Muscle layer of duodenum (tissue), 2 donors: ENCODE results near the gene GMDS.

Experiments used
- H3K27ac ChIP-seq: one replicate; pipeline ENCODE4 v1.7.0; 2013; ENCODE audit warnings: mild to moderate bottlenecking, low read length
- H3K27me3 ChIP-seq: one replicate; pipeline ENCODE4 v1.7.0; 2013; ENCODE audit warnings: low read depth, mild to moderate bottlenecking, control low read depth, low read length
- H3K36me3 ChIP-seq, 2 donors: one replicate each; pipeline ENCODE4 v1.7.0; 2013; ENCODE audit warnings: low read length in 2 of 2, control low read depth in 1 of 2, mild to moderate bottlenecking in 1 of 2; ENCODE audit not compliant: insufficient read depth in 2 of 2, control insufficient read depth in 1 of 2
- H3K4me1 ChIP-seq, 2 donors: one replicate each; pipeline ENCODE4 v1.7.0; 2013; ENCODE audit warnings: low read length in 2 of 2, mild to moderate bottlenecking in 2 of 2, control low read depth in 1 of 2, moderate library complexity in 1 of 2; ENCODE audit not compliant: insufficient read depth in 2 of 2, control insufficient read depth in 1 of 2
- H3K4me3 ChIP-seq, 2 donors: one replicate each; pipeline ENCODE4 v1.7.0; 2013; ENCODE audit warnings: low read length in 2 of 2, low read depth in 1 of 2, mild to moderate bottlenecking in 1 of 2
- H3K9me3 ChIP-seq, 2 donors: one replicate each; pipeline ENCODE4 v1.7.0; 2013; ENCODE audit warnings: low read length in 2 of 2, control low read depth in 1 of 2, mild to moderate bottlenecking in 1 of 2; ENCODE audit not compliant: control insufficient read depth in 1 of 2
- donor health status: healthy.

Gene GMDS

GRCh38 chr6:2168480-2168879 is 76.9 kb downstream of the GMDS start:
- H3K9me3 ChIP-seq, result no peaks in the 10 kb centered on the region
- no peaks in the 10 kb centered on the region for H3K27me3 ChIP-seq
- H3K4me1 ChIP-seq, result no peaks in the 10 kb centered on the region
- no peaks in the 10 kb centered on the region for H3K36me3 ChIP-seq
- H3K4me3 ChIP-seq, result no peak overlapping the region
- no peak overlapping the region for H3K27ac ChIP-seq

DNA sequence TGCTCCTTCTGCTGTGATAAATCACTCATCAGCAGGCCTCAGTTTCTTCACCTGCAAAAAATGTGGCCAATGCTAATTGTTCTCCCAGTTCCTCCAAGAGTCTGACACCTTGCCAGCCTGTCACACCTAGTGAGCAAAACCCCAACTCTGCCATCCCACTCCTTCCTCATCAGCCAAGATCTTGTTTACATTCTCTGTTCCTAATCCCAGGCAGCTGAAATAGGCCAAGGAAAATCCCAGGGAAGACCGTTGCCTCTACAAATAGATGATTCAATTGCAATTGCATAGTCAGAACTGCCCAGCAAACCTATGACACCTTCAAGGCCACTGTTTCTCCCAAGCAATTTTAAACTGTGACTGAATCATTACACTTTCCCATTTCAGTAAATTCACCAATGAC is 78.7 kb downstream of the GMDS start:
- Histone ChIP-seq H3K9me3 (no peaks in the 10 kb centered on the region), H3K27ac (no peak overlapping the region), H3K27me3 (no peaks in the 10 kb centered on the region), H3K4me3 (no peak overlapping the region), H3K36me3 (no peaks in the 10 kb centered on the region), H3K4me1 (no peaks in the 10 kb centered on the region)

- H3K27me3 ChIP-seq, result no peaks in the 10 kb centered on the region
- no peak overlapping the region for H3K27ac ChIP-seq
- no peak overlapping the region for H3K4me3 ChIP-seq
- no peaks in the 10 kb centered on the region for H3K4me1 ChIP-seq
- no peaks in the 10 kb centered on the region for H3K9me3 ChIP-seq
- H3K36me3 ChIP-seq, result no peaks in the 10 kb centered on the region
These were observed 80.1 kb downstream of the GMDS start for GRCh38 chr6:2165286-2165685.

- Histone ChIP-seq H3K36me3 (no peaks in the 10 kb centered on the region), H3K4me3 (no peak overlapping the region), H3K27ac (no peak overlapping the region), H3K4me1 (no peaks in the 10 kb centered on the region), H3K27me3 (no peaks in the 10 kb centered on the region), H3K9me3 (no peaks in the 10 kb centered on the region)
These were observed 80.9 kb downstream of the GMDS start for GRCh38 chr6:2164481-2164880.

- no peak overlapping the region for H3K27ac ChIP-seq
- no peaks in the 10 kb centered on the region for H3K27me3 ChIP-seq
- no peak overlapping the region for H3K4me3 ChIP-seq
- H3K36me3 ChIP-seq, result no peaks in the 10 kb centered on the region
- H3K9me3 ChIP-seq, result no peaks in the 10 kb centered on the region
- no peaks in the 10 kb centered on the region for H3K4me1 ChIP-seq
These were observed 83.3 kb downstream of the GMDS start for GRCh38 chr6:2162079-2162445.

DNA sequence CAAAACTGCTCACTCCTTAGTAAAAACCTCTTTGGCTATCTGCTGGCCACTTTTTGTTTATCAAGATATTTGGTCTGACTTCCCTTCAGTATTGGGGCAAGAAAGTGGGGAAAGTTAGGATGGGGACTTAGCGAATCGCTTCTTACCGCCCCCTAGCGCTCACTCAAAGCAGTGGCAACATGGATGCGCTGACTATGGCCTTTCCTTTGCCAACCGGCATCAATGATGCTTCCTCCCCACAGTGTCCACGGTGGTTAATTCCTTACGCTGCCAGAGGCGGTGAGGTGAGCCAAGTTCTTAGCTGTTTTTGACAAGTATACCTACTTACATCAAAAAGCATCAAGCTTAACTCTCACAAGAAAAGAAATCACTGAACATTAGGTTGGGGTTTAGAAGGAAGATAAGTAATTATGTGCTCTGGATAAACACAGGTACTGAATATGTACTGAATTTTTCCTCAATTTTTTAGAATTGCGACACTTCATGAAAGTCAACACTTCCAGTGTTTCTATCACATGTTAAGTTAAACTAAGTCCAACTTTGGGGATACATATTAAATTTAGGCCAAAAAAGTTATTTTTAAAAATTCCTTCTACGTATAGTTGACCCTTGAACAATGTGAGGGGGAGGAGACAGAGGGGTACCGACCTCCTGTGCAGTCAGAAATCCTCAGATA is 86.7 kb downstream of the GMDS start:
- Histone ChIP-seq H3K27ac (no peak overlapping the region), H3K4me1 (no peaks in the 10 kb centered on the region), H3K9me3 (no peaks in the 10 kb centered on the region), H3K36me3 (no peaks in the 10 kb centered on the region), H3K27me3 (no peaks in the 10 kb centered on the region), H3K4me3 (no peak overlapping the region)

- H3K9me3 ChIP-seq, result no peaks in the 10 kb centered on the region
- H3K4me1 ChIP-seq, result no peaks in the 10 kb centered on the region
- no peaks in the 10 kb centered on the region for H3K36me3 ChIP-seq
- H3K27ac ChIP-seq, result no peak overlapping the region
- H3K4me3 ChIP-seq, result no peak overlapping the region
- no peaks in the 10 kb centered on the region for H3K27me3 ChIP-seq
These were observed 87.8 kb downstream of the GMDS start for GRCh38 chr6:2157441-2158127.

GRCh38 chr6:2155206-2155605 is 90.2 kb downstream of the GMDS start:
- Histone ChIP-seq H3K4me1 (no peaks in the 10 kb centered on the region), H3K36me3 (no peaks in the 10 kb centered on the region), H3K27me3 (no peaks in the 10 kb centered on the region), H3K27ac (no peak overlapping the region), H3K9me3 (no peaks in the 10 kb centered on the region), H3K4me3 (no peak overlapping the region)

DNA sequence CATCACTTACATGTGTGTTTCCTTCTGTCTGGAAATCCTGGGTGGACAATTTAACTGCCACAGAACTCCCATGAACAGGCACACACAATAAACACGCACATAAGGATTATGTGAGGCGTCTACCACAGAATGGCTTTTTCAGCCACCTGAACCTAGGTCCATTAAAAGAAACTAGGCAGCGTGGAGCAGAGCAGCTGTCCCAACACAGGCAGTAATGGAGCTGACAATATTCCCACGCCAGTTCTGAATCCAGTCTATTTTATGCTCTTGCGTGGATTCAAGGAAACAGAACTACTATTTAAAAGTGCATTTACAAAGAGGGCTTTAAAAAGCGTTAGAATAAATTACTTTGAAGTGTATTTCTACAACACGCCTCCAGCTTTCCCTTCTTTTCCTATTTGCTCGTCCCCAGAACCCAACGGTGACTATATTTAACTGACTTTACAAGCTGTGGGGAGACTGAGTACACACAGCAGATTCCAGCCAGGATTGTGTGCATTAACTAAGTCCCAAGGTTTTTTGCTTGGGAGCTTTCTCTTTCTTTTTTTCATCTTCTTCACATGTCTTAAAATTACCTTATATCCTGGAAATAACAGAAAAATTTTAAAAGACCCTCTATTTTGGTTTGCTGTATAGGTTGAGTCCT is 95.9 kb downstream of the GMDS start:
- H3K27me3 ChIP-seq, result no peaks in the 10 kb centered on the region
- H3K27ac ChIP-seq, result no peak overlapping the region
- H3K9me3 ChIP-seq, result no peaks in the 10 kb centered on the region
- no peaks in the 10 kb centered on the region for H3K4me1 ChIP-seq
- no peak overlapping the region for H3K4me3 ChIP-seq
- H3K36me3 ChIP-seq, result no peaks in the 10 kb centered on the region

DNA sequence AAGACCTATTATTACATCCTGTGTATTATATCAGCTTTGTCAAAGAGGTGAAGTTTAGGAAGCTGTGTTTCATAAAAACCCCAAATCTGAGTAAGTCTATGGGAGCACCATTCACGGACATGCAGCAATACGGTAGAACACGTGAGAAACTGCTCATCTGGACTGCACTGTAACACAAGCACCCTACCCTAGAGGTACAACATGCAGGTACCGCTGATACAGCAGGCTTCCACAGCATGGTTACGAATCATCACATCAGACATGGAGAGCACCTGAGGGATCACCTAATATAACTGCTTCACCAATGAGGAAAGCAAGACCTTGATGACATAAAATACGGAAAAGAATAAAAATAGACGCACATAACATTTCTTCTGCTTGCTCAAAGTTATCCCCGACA is 96.7 kb downstream of the GMDS start:
- Histone ChIP-seq H3K36me3 (no peaks in the 10 kb centered on the region), H3K27ac (no peak overlapping the region), H3K9me3 (no peaks in the 10 kb centered on the region)

DNA sequence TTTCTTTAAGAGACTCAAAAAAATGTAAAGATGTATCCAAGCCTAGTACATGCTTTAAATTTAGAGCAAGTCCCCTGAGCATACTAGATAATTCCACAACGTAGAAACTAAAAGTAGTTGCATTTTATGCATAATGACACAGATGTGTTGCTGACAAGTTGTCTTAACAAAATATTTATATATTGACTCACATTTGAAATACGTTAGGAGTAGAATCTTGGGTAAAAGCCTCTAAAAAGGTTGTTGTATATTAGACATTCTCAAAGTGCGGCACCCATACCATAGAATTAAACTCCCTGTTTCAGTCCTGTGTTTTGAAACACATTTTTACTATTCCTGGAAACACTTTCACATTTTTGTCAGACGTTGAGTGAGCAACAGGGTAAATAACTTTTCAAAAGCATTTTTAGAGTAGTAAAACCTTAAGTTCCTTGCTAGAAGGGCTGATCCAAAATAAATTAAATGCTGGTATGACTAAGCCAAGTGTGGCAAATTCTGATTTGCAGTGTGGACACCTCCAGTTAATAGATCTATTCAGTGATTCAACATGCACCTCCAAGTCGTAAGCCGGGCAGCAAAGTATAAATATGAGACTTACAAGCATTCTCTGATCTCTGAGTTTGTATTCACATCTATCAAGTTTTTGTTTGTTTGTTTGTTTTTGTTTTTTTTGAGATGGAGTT is 97.5 kb downstream of the GMDS start:
- no peak overlapping the region for H3K27ac ChIP-seq
- H3K36me3 ChIP-seq, result no peaks in the 10 kb centered on the region
- no peaks in the 10 kb centered on the region for H3K4me1 ChIP-seq
- no peaks in the 10 kb centered on the region for H3K9me3 ChIP-seq
- H3K27me3 ChIP-seq, result no peaks in the 10 kb centered on the region
- no peak overlapping the region for H3K4me3 ChIP-seq

More for the DNA sequence above, 96.7 kb downstream of the GMDS start:
- Histone ChIP-seq H3K27me3 (no peaks in the 10 kb centered on the region), H3K4me3 (no peak overlapping the region), H3K4me1 (no peaks in the 10 kb centered on the region)
